Tibial nerve (tissue), 4 donors: Measurements from ENCODE around the gene RTN3.

ENCODE experiments used
- EP300 ChIP-seq, 2 donors: sonication (generic); formaldehyde crosslinking; IDR thresholded peaks; one replicate each; pipeline ENCODE4 v1.6.1; 2017; ENCODE audit warnings: antibody characterized with exemption in 2 of 2, mild to moderate bottlenecking in 1 of 2
- POLR2A ChIP-seq, 2 donors: fragments of 450-650 bp; IDR thresholded peaks; one replicate each; pipeline ENCODE4 v1.6.1; 2017; ENCODE audit warnings: antibody characterized with exemption in 2 of 2, mild to moderate bottlenecking in 2 of 2, moderate library complexity in 2 of 2
- TF ChIP-seq, protein P1 (sequence below), 5 experiments: fragments of 200-600 bp in 3 of 5; fragments of 450-650 bp in 2 of 5; sonication (generic) in 3 of 5; IDR thresholded peaks; one replicate each; pipeline ENCODE4 v1.5.1; 2016 to 2019; ENCODE audit warnings: antibody characterized with exemption in 5 of 5, mild to moderate bottlenecking in 3 of 5, moderate library complexity in 2 of 5

- TF ChIP-seq, protein P1, sequence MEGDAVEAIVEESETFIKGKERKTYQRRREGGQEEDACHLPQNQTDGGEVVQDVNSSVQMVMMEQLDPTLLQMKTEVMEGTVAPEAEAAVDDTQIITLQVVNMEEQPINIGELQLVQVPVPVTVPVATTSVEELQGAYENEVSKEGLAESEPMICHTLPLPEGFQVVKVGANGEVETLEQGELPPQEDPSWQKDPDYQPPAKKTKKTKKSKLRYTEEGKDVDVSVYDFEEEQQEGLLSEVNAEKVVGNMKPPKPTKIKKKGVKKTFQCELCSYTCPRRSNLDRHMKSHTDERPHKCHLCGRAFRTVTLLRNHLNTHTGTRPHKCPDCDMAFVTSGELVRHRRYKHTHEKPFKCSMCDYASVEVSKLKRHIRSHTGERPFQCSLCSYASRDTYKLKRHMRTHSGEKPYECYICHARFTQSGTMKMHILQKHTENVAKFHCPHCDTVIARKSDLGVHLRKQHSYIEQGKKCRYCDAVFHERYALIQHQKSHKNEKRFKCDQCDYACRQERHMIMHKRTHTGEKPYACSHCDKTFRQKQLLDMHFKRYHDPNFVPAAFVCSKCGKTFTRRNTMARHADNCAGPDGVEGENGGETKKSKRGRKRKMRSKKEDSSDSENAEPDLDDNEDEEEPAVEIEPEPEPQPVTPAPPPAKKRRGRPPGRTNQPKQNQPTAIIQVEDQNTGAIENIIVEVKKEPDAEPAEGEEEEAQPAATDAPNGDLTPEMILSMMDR (IDR thresholded peaks at IDR 0.05): no peak
- no peak for TF ChIP-seq POLR2A (IDR thresholded peaks at IDR 0.05)
- TF ChIP-seq EP300 (IDR thresholded peaks at IDR 0.05): no peak
These were observed 13.1 kb upstream of the RTN3 start for GRCh38 chr11:63667995-63668795.
